Astrocyte (in vitro differentiated cells and primary cell): Measurements from ENCODE around the gene CRACR2A. TPM values are rescaled to one million over a fixed set of nuclear protein-coding genes. Genes with fewer than 3 reads are reported as not detected.

ENCODE experiments used
- DNase-seq: peaks from one replicate; pipeline ENCODE4 v3.0.0-alpha.2; 2010; ENCODE audit warnings: low read depth
- FAIRE-seq: peaks from 2 replicates; lab custom pipeline; 2011; peaks lifted over from hg19 to GRCh38; lab: Jason Lieb, UNC
- H2AFZ ChIP-seq: 2 replicates; pipeline ENCODE4 v1.6.0; 2012; ENCODE audit warnings: low read depth, low read length, inconsistent platforms
- H3K27ac ChIP-seq: 2 replicates; pipeline ENCODE4 v1.5.1; 2011; ENCODE audit warnings: low read depth, low read length, inconsistent platforms
- H3K27me3 ChIP-seq: 2 replicates; pipeline ENCODE4 v1.6.0; 2011; ENCODE audit warnings: low read length, inconsistent platforms; ENCODE audit not compliant: insufficient read depth
- H3K36me3 ChIP-seq: 2 replicates; pipeline ENCODE4 v1.5.1; 2011; ENCODE audit warnings: low read length, inconsistent platforms; ENCODE audit not compliant: insufficient read depth
- H3K4me1 ChIP-seq: 2 replicates; pipeline ENCODE4 v1.5.1; 2011; ENCODE audit warnings: low read length, inconsistent platforms; ENCODE audit not compliant: insufficient read depth
- H3K4me2 ChIP-seq: 2 replicates; pipeline ENCODE4 v1.6.0; 2012; ENCODE audit warnings: low read length, inconsistent platforms
- H3K4me3 ChIP-seq: 2 replicates; pipeline ENCODE4 v1.5.1; 2011; ENCODE audit warnings: low read depth, mild to moderate bottlenecking, low read length, inconsistent platforms; ENCODE audit not compliant: insufficient read depth
- H3K79me2 ChIP-seq: 2 replicates; pipeline ENCODE4 v1.6.0; 2012; ENCODE audit warnings: mild to moderate bottlenecking, low read length, inconsistent platforms; ENCODE audit not compliant: insufficient read depth
- H3K9ac ChIP-seq: 2 replicates; pipeline ENCODE4 v1.6.0; 2012; ENCODE audit warnings: mild to moderate bottlenecking, low read length, inconsistent platforms
- H3K9me3 ChIP-seq: 2 replicates; pipeline ENCODE4 v1.5.1; 2012; ENCODE audit warnings: low read depth, mild to moderate bottlenecking, low read length, inconsistent platforms; ENCODE audit not compliant: insufficient read depth
- H4K20me1 ChIP-seq: 2 replicates; pipeline ENCODE4 v1.6.0; 2012; ENCODE audit warnings: low read length, inconsistent platforms; ENCODE audit not compliant: insufficient read depth
- H3K27ac Mint-ChIP-seq: one replicate; pipeline ENCODE4 v1.8.0; 2021; ENCODE audit warnings: mild to moderate bottlenecking, mixed read lengths; ENCODE audit not compliant: unreplicated experiment
- H3K27me3 Mint-ChIP-seq: one replicate; pipeline ENCODE4 v1.8.0; 2021; ENCODE audit warnings: low read depth, mixed read lengths; ENCODE audit not compliant: unreplicated experiment
- H3K36me3 Mint-ChIP-seq: one replicate; pipeline ENCODE4 v1.8.0; 2021; ENCODE audit warnings: low read depth, mixed read lengths; ENCODE audit not compliant: unreplicated experiment
- H3K4me1 Mint-ChIP-seq: one replicate; pipeline ENCODE4 v1.8.0; 2021; ENCODE audit warnings: low read depth, mixed read lengths; ENCODE audit not compliant: unreplicated experiment
- H3K4me3 Mint-ChIP-seq: one replicate; pipeline ENCODE4 v1.8.0; 2021; ENCODE audit warnings: mild to moderate bottlenecking, moderate library complexity, mixed read lengths; ENCODE audit not compliant: unreplicated experiment
- H3K9me3 Mint-ChIP-seq: one replicate; pipeline ENCODE4 v1.8.0; 2021; ENCODE audit warnings: mild to moderate bottlenecking, mixed read lengths; ENCODE audit not compliant: unreplicated experiment
- CTCF ChIP-seq: IDR thresholded peaks from 2 replicates; pipeline ENCODE4 v1.5.1; 2011; ENCODE audit warnings: low read depth, mild to moderate bottlenecking, inconsistent platforms, low read length, moderate library complexity; ENCODE audit not compliant: insufficient read depth
- EZH2 ChIP-seq: IDR thresholded peaks from 2 replicates; pipeline ENCODE4 v1.6.1; 2012; ENCODE audit warnings: mild to moderate bottlenecking, low read length, inconsistent platforms; ENCODE audit not compliant: insufficient read depth
- total RNA-seq: library from RNA; stranded (reverse); gene quantifications from 2 replicates; pipeline ENCODE4 v1.2.1, GENCODE V29; 2021

The CRACR2A gene
- total RNA-seq, 1 donor from 2014 or later = 1.5 TPM

GRCh38 chr12:3745152-3745551, 7.8 kb downstream of the CRACR2A start:
- H3K9ac ChIP-seq = no peak overlapping the region
- no peak for TF ChIP-seq CTCF
- no peak for TF ChIP-seq EZH2
- H3K4me1 Mint-ChIP-seq = no peaks in the 10 kb centered on the region
- no peaks in the 10 kb centered on the region for H4K20me1 ChIP-seq
- FAIRE-seq (no peak), DNase-seq (no peak)
- H3K4me3 ChIP-seq = no peak overlapping the region
- H3K4me3 Mint-ChIP-seq = no peak overlapping the region
- no peak overlapping the region for H2AFZ ChIP-seq
- no peaks in the 10 kb centered on the region for H3K4me1 ChIP-seq
- H3K27me3 ChIP-seq = no peaks in the 10 kb centered on the region
- peaks cover 12% of the 10 kb centered on the region for H3K9me3 Mint-ChIP-seq
- no peaks in the 10 kb centered on the region for H3K79me2 ChIP-seq
- H3K4me2 ChIP-seq = no peak overlapping the region
- no peaks in the 10 kb centered on the region for H3K36me3 Mint-ChIP-seq
- H3K36me3 ChIP-seq = no peaks in the 10 kb centered on the region
- H3K27me3 Mint-ChIP-seq = peaks cover 53% of the 10 kb centered on the region
- H3K27ac ChIP-seq = no peak overlapping the region
- peaks cover 4% of the 10 kb centered on the region for H3K9me3 ChIP-seq
- H3K27ac Mint-ChIP-seq = no peak overlapping the region

- H3K36me3 Mint-ChIP-seq = no peaks in the 10 kb centered on the region
- no peak overlapping the region for H3K27ac Mint-ChIP-seq
- no peak overlapping the region for H2AFZ ChIP-seq
- DNase-seq = no peak
- H3K4me1 ChIP-seq = no peaks in the 10 kb centered on the region
- peaks cover 4% of the 10 kb centered on the region for H3K9me3 ChIP-seq
- H3K4me3 ChIP-seq = no peak overlapping the region
- H3K9ac ChIP-seq = no peak overlapping the region
- no peaks in the 10 kb centered on the region for H3K79me2 ChIP-seq
- no peaks in the 10 kb centered on the region for H3K27me3 ChIP-seq
- no peaks in the 10 kb centered on the region for H3K4me1 Mint-ChIP-seq
- no peak overlapping the region for H3K27ac ChIP-seq
- H3K4me2 ChIP-seq = no peak overlapping the region
- peaks cover 12% of the 10 kb centered on the region for H3K9me3 Mint-ChIP-seq
- H4K20me1 ChIP-seq = no peaks in the 10 kb centered on the region
- peaks cover 50% of the 10 kb centered on the region for H3K27me3 Mint-ChIP-seq
- no peaks in the 10 kb centered on the region for H3K36me3 ChIP-seq
- H3K4me3 Mint-ChIP-seq = no peak overlapping the region
- TF ChIP-seq EZH2 (no peak), CTCF (no peak)
- FAIRE-seq = no peak
Measured at GRCh38 chr12:3744229-3744901, 8.5 kb downstream of the CRACR2A start.

GRCh38 chr12:3743803-3744202, 9.1 kb downstream of the CRACR2A start:
- Histone ChIP-seq H3K9ac (no peak overlapping the region), H4K20me1 (no peaks in the 10 kb centered on the region), H3K9me3 (peaks cover 4% of the 10 kb centered on the region), H3K27me3 (no peaks in the 10 kb centered on the region), H3K79me2 (no peaks in the 10 kb centered on the region), H3K36me3 (no peaks in the 10 kb centered on the region), H2AFZ (no peak overlapping the region), H3K4me2 (no peak overlapping the region), H3K4me3 (no peak overlapping the region), H3K4me1 (no peaks in the 10 kb centered on the region), H3K27ac (no peak overlapping the region)
- TF ChIP-seq CTCF (no peak), EZH2 (no peak)
- H3K9me3 Mint-ChIP-seq = peaks cover 12% of the 10 kb centered on the region
- H3K27me3 Mint-ChIP-seq = peaks cover 44% of the 10 kb centered on the region
- no peaks in the 10 kb centered on the region for H3K36me3 Mint-ChIP-seq
- FAIRE-seq = no peak
- no peaks in the 10 kb centered on the region for H3K4me1 Mint-ChIP-seq
- no peak overlapping the region for H3K27ac Mint-ChIP-seq
- no peak for DNase-seq
- no peak overlapping the region for H3K4me3 Mint-ChIP-seq
